Kidney (tissue), 14 donors: ENCODE results near the gene WWC2. TPM values are rescaled to one million over a fixed set of nuclear protein-coding genes. Genes with fewer than 3 reads are reported as not detected.

Experiments used
- DNase-seq, 5 donors: peaks; one replicate each; pipeline ENCODE4 v3.0.0-alpha.2; 2013 to 2020
- FAIRE-seq: peaks from 2 replicates; lab custom pipeline; 2012; peaks lifted over from hg19 to GRCh38; lab: Jason Lieb, UNC
- H3K27ac ChIP-seq, 2 donors: one replicate each; pipeline ENCODE4 v1.7.0; 2013; ENCODE audit warnings: low read depth in 2 of 2, low read length in 2 of 2, inconsistent platforms in 1 of 2
- H3K27me3 ChIP-seq: one replicate; pipeline ENCODE4 v1.7.1; 2013; ENCODE audit warnings: low read length, inconsistent platforms; ENCODE audit not compliant: control insufficient read depth, insufficient read depth
- H3K36me3 ChIP-seq, 3 donors: one replicate each; pipeline versions ENCODE4 v1.7.0 to v1.7.1; 2013; ENCODE audit warnings: low read length in 3 of 3, control low read depth in 1 of 3, inconsistent platforms in 1 of 3; ENCODE audit not compliant: insufficient read depth in 3 of 3, control insufficient read depth in 2 of 3
- H3K4me1 ChIP-seq, 3 donors: one replicate each; pipeline versions ENCODE4 v1.7.0 to v1.7.1; 2013; ENCODE audit warnings: low read length in 3 of 3, inconsistent platforms in 1 of 3, low read depth in 1 of 3; ENCODE audit not compliant: control insufficient read depth in 2 of 3, insufficient read depth in 2 of 3
- H3K4me3 ChIP-seq, 3 donors: one replicate each; pipeline versions ENCODE4 v1.7.0 to v1.8.1; 2013; ENCODE audit warnings: low read length in 3 of 3, control low read depth in 1 of 3, inconsistent platforms in 1 of 3
- H3K9ac ChIP-seq, 3 donors: one replicate each; pipeline versions ENCODE4 v1.7.0 to v1.7.1; 2013; ENCODE audit warnings: low read length in 3 of 3, control low read depth in 1 of 3, inconsistent platforms in 1 of 3
- H3K9me3 ChIP-seq, 3 donors: one replicate each; pipeline versions ENCODE4 v1.7.0 to v1.7.1; 2013; ENCODE audit warnings: low read length in 3 of 3, control low read depth in 1 of 3, inconsistent platforms in 1 of 3; ENCODE audit not compliant: control insufficient read depth in 2 of 3, insufficient read depth in 1 of 3
- CTCF ChIP-seq: IDR thresholded peaks from 3 replicates; pipeline ENCODE4 v1.5.1; 2012; ENCODE audit warnings: mild to moderate bottlenecking, moderate library complexity, borderline replicate concordance; ENCODE audit not compliant: insufficient read depth; ENCODE audit errors: extremely low read depth
- intact Hi-C: fragments of 100-400 bp; cut with DNase I; formaldehyde crosslinking; loops from one replicate; pipeline ENCODE4 v1.11.1; 2022
- polyA plus RNA-seq: library from polyadenylated mRNA; stranded (reverse); fragments of 350-450 nt; fragmentation: Illumina TruSeq; extraction: RNeasy Lipid Tissue Mini Kit (QIAGEN cat#74804); gene quantifications from one replicate; pipeline ENCODE4 v1.2.3, GENCODE V29; 2014; ENCODE audit warnings: low read depth, low replicate concordance; ENCODE audit not compliant: insufficient read depth
- total RNA-seq: library from RNA; stranded (reverse); fragmentation: NEBNext Ultra II Directional; extraction: Animal tissue kit (Norgen Biotek cat#: 25700); gene quantifications from one replicate; pipeline ENCODE4 v1.2.1, GENCODE V29; 2021
- donor health status: control.
- donor health status: control.
- donor health status: control.
- donor health status: control.
- donor health status: control.
- donor health status: DM: yes; HTN: yes; CAD: no.
- donor health status: Normal renal cell carcinoma (clear cell type).

WWC2 gene
- total and polyA plus RNA-seq, 2 donors from 2014 or later, result 10.1 to 59.6 TPM

DNA sequence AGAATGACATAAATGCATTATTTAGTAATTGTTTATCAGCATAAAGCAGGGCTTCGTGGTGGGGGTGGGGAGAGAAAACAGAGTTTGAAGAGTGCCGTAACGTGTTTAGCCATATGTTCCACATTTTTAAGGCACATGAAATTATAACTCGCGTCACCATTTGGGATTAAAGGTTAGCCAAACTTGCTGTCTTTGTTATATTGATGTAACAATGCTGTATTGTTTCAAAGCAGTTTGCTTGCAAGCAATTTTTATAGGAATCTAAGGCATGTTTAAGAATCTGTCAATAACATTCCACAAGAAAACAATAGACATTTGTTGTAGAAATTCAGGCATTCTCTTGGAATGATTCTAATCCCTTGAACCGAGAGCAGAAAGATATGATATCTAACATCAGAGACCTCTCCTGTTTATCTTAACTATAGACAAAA is 142.7 kb downstream of the WWC2 start:
- intact Hi-C loops, result no loop called here
- TF ChIP-seq CTCF, result no peak
- no peak overlapping the region for H3K4me3 ChIP-seq
- DNase-seq, result peak in 1 of 5 donors; percentile 47
- no peak overlapping the region for H3K27ac ChIP-seq
- no peak for FAIRE-seq
- H3K27me3 ChIP-seq, result no peaks in the 10 kb centered on the region
- no peaks in the 10 kb centered on the region for H3K9me3 ChIP-seq
- peaks cover 0 to 9% (median 0%) of the 10 kb centered on the region in 3 donors for H3K4me1 ChIP-seq
- peaks cover 0 to 11% (median 5%) of the 10 kb centered on the region in 3 donors for H3K36me3 ChIP-seq
- H3K9ac ChIP-seq, result no peak overlapping the region

DNA sequence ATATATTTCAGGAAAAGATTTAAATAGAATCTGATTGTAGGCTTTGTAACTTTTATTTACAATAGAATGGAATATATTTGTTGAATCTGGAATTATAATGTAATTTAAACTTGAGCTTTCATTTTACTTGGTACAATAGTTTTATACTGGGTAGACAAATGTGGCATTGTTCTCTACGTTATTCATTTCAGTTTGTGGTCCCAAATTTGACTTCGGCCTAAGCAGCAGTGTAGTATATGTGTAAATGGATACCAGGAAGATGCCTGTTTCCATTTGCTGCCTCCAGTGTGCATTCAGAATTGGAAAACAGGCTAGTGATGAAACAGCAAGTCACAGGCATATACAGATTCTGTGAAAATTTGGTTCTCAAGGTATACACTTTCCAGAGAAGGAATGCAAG is 143.2 kb downstream of the WWC2 start:
- H3K36me3 ChIP-seq, result peaks cover 0 to 11% (median 5%) of the 10 kb centered on the region in 3 donors
- FAIRE-seq (no peak), DNase-seq (no peak)
- no peak overlapping the region for H3K9ac ChIP-seq
- TF ChIP-seq CTCF, result no peak
- intact Hi-C loops, result no loop called here
- no peaks in the 10 kb centered on the region for H3K9me3 ChIP-seq
- no peak overlapping the region for H3K27ac ChIP-seq
- no peaks in the 10 kb centered on the region for H3K27me3 ChIP-seq
- H3K4me3 ChIP-seq, result no peak overlapping the region
- H3K4me1 ChIP-seq, result peaks cover 0 to 9% (median 0%) of the 10 kb centered on the region in 3 donors

- no peak for TF ChIP-seq CTCF
- Histone ChIP-seq H3K27ac (peak overlapping the region in 1 of 2 donors; percentile 47), H3K27me3 (no peaks in the 10 kb centered on the region), H3K4me3 (no peak overlapping the region), H3K36me3 (peaks cover 0 to 11% (median 2%) of the 10 kb centered on the region in 3 donors), H3K4me1 (peaks cover 0 to 9% (median 0%) of the 10 kb centered on the region in 3 donors), H3K9me3 (no peaks in the 10 kb centered on the region), H3K9ac (no peak overlapping the region)
- DNase-seq, result no peak
- intact Hi-C loops, result no loop called here
- no peak for FAIRE-seq
These were observed 145.0 kb downstream of the WWC2 start for GRCh38 chr4:183244019-183244418.

DNA sequence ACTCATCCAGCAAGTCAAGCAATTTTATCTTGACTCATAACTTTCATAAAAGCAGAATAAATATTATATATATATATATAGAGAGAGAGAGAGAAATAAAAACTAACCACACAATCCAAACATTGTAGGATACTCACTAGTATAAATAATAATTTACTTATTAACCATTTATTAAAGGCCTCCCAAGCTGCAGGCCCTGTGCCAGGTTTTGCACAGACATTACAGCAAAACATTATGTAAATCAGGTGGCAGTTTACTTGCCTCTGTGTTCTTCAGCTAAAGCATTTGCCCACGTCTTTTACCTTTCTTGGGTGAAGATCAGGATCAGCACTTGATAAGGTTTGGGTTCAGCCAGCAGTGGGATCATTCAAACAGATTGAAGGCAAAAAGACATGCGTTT is 145.4 kb downstream of the WWC2 start:
- no peak for FAIRE-seq
- H3K9ac ChIP-seq, result peak overlapping the region in 1 of 3 donors; percentile 15
- H3K9me3 ChIP-seq, result no peaks in the 10 kb centered on the region
- no peaks in the 10 kb centered on the region for H3K27me3 ChIP-seq
- H3K4me1 ChIP-seq, result peaks cover 0 to 9% (median 0%) of the 10 kb centered on the region in 3 donors
- intact Hi-C loops, result no loop called here
- no peak overlapping the region for H3K4me3 ChIP-seq
- DNase-seq, result peak in 2 of 5 donors; percentile 33 to 51
- H3K27ac ChIP-seq, result peak overlapping the region in 1 of 2 donors; percentile 47
- TF ChIP-seq CTCF, result no peak
- peaks cover 0 to 11% (median 2%) of the 10 kb centered on the region in 3 donors for H3K36me3 ChIP-seq
